Jurkat, Clone E6-1 (cell line): ENCODE data around the gene RNF213.
A peak's percentile ranks its signal among the peaks of the same experiment; 100 is the strongest.
"Not testable (repeated sequence)": the region's sequence is repeated elsewhere in the genome, so short reads cannot be mapped to it uniquely, and the experiment has no call there.

Experiments used
- DNase-seq: peaks from one replicate; pipeline ENCODE4 v3.0.0-alpha.2; 2011; ENCODE audit warnings: low read depth, low spot score
- H3K4me3 ChIP-seq: 2 replicates; pipeline ENCODE4 v1.5.1; 2011; ENCODE audit warnings: mild to moderate bottlenecking, low read length, control low read depth, moderate library complexity

The RNF213 gene

DNA sequence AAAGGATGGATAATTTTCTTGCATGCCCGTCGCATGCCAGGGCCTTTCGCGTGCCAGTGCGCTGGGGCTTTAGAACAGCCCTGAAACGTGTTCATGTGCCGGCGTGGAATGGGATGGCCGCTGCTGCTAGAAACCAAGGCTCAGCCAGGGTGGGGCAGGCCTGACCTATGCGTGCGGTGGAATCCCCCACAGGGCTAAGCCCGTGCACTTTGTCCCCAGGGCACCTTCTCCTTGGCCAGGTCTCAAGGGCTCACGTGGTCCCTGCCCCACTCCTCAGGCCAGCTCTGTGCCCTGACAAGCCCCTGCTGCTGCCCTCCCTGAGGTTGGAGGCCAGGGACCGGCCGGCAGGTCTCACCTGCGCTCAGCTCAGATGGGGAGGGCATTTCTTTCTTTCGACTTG is 13.1 kb upstream of the RNF213 start:
- no peak overlapping the region for H3K4me3 ChIP-seq
- no peak for DNase-seq

- DNase-seq = no peak
- H3K4me3 ChIP-seq = no peak overlapping the region
Measured at GRCh38 chr17:80248001-80248893, 12.4 kb upstream of the RNF213 start.

- no peak overlapping the region for H3K4me3 ChIP-seq
- DNase-seq = no peak
Measured at GRCh38 chr17:80248894-80249710, 11.6 kb upstream of the RNF213 start.

- DNase-seq = no peak
- no peak overlapping the region for H3K4me3 ChIP-seq
Measured at GRCh38 chr17:80251966-80252365, 8.7 kb upstream of the RNF213 start.

GRCh38 chr17:80252871-80253270 is 7.8 kb upstream of the RNF213 start:
- DNase-seq = no peak

DNA sequence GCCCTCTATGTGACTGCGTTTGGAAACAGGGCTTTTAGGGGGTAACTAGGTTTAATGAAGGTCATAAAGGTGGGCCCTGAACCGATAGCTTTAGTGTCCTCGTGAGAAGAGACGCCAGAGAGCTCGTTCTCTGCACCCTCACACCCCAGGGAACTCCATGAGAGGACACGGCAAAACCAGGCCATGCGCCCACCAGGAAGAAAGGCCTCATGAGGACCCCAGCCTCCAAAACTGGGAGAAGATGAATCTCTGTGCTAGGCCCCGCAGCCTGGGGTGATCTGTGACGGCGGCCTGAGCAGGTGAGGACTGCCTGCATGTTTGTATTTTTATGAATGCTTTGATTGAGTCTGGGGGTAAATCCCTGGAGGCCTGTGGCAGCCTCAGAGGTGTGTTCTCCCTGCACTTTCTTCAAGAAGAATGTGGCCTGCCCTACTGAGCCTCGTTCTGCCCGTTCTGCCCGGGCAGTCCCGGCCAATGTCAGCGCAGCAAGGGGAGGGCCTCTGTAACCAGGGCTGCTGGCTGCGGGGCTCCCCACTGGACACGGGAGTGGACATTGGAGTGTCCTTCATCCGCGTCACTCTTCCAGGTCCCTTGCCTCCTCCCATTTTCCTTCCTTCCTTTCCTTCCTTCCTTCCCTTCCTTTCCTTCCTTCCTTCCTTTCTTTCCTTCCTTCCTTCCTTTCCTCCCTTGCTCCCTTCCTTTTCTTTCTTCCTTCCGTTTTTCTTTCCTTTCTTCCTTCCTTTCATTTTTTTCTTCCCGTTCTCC is 6.8 kb upstream of the RNF213 start:
- DNase-seq = no peak
- no peak overlapping the region for H3K4me3 ChIP-seq

More at GRCh38 chr17:80252871-80253270, 7.8 kb upstream of the RNF213 start:
- no peak overlapping the region for H3K4me3 ChIP-seq

GRCh38 chr17:80254396-80255251 is 6.0 kb upstream of the RNF213 start:
- no peak for DNase-seq
- H3K4me3 ChIP-seq = no peak overlapping the region

DNA sequence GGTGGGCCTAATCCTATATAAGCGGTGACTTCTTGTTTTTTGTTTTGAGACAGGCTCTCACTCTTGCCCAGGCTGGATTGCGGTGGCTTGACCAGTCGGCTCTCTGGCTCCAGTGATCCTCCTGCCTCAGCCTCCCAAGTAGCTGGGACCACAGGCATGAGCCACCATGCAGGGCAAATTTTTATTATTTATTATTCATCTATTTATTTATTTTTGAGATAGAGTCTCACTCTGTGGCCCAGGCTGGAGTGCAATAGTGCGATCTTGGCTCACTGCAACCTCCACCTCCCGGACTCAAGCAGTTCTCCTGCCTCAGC is 4.7 kb upstream of the RNF213 start:
- DNase-seq = no peak
- H3K4me3 ChIP-seq = no peak overlapping the region

- no peak overlapping the region for H3K4me3 ChIP-seq
- no peak for DNase-seq
Measured at GRCh38 chr17:80257716-80258213, 2.9 kb upstream of the RNF213 start.

DNA sequence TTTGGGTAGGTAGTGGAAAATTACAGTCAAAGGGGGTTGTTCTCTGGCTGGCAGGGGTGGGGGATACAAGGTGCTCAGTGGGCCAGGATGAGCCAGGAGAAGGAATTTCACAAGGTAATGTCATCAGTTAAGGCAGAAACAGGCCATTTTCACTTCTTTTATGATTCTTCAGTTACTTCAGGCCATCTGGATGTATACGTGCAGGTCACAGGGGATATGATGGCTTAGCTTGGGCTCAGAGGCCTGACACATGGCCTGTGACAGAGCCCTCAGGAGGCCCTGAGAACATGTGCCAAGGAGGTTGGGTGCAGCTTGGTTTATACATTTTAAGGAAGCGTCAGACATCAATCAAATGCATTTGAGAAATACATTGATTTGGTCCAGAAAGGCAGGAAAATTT is 2.4 kb upstream of the RNF213 start:
- not testable (repeated sequence) for H3K4me3 ChIP-seq, DNase-seq

DNA sequence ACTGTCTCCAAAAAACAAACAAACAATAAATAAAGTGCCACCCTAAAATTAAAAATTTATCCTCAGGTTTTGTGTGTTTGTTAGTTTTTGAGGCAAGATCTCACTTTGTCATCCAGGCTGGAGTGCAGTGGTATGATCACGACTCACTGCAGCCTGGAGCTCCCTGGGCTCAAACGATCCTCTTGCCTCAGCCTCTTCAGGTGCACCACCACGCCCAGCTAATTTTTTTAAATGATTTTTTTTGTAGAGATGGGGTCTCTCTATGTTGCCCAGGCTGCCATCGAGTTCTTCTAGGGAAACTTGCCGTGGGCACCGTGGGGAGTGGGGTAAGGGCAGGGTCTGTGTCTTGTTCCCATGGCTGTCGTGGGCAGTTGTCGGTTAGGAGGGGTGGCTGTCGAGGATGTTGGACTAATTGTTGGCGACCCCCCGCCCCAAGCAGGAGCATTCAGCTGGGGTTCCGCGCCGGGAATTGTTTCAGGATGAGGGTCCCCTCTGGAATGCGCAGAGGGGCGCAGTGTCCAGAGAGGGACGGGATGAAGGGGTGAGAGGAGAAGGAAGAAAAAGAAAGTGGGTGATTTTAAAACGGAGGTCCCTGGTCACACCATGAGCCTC is 1.1 kb upstream of the RNF213 start:
- no peak for DNase-seq
- peak overlapping the region; percentile 39 for H3K4me3 ChIP-seq

DNA sequence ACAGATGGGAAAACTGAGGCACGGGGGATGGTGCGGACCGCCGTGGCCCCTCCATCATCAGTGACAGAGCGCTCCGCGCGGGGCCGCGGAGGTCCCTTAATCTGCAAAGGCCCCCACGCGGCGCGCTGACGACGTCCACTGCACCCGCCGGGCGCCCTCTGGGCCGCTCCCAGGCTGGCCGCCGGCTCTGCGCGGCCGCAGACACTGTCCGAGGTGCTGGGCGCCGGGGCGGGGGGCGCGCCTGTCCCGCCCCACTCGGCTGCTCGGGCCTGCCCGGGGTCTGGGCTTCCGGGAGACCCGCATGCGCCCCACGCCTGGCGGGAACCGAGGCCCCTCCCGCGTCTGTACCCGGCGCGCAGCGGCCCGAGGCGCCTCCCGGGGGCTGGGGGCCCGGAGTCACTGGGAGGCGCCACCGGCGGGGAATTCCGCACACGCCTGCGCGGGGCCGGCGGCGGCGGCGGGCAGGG is 550 bp upstream of the RNF213 start:
- peak; percentile 31 for DNase-seq
- H3K4me3 ChIP-seq = peak overlapping the region; percentile 39

DNA sequence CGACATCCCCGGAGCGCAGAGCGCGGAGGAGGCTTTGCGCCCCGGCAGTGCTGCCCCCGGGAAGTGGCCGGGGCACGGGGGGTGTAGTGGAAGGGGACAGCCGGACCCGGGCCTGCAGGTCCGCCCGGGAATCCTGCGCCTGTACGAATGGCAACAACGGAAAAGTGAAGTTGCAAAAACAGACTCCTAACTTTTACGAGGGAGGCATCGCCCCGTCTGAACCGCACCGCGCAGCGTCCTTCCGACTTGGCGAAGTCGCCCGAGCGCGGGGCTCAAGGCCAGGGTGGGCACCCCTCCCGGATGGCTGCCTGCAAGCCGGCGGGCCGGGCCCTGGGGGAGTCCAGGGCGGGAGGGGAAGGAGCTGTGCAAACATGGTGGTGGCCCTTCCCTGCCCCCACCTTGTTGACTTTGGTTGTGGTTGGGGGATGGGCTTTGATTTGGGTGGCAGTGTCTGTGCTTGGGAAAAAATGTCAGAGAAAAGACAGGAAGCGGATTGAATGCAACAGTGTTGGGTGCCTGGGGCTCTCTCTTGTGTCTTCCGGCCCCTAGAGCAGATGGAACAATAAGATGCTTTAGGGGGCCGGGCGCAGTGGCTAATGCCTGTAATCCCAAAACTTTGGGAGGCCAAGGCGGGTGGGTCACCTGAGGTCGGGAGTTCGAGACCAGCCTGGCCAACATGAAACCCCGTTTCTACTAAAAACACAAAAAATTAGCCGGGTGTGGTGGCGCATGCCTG is 675 bp downstream of the RNF213 start:
- H3K4me3 ChIP-seq = peak overlapping the region; percentile 84

GRCh38 chr17:80261895-80262279 is 1.2 kb downstream of the RNF213 start:
- DNase-seq = peak; percentile 28
- peak overlapping the region; percentile 84 for H3K4me3 ChIP-seq

More for the DNA sequence above, 675 bp downstream of the RNF213 start:
- peak; percentile 91 for DNase-seq

DNA sequence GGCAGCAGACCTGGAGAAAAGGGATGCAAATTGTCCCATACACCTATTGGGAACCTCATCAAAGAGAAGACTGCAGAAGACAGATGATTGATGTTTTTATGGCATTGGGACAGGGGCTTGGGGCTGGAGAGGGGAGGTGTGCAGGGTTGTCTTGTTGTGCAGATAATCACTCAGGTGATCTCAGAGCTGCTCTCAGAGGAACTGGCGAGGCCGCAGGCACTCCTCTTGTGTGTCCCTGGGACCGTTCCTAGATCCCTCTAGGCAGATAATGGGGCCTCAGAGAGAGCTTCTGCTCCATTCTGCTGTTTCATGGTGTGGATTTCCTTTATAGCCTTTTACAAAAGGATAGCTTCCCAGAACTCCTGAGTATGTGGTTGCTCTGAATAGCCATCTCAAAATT is 1.6 kb downstream of the RNF213 start:
- DNase-seq = no peak
- H3K4me3 ChIP-seq = peak overlapping the region; percentile 84

- H3K4me3 ChIP-seq = peak overlapping the region; percentile 87
- no peak for DNase-seq
Measured at GRCh38 chr17:80262775-80263244, 2.2 kb downstream of the RNF213 start.
